K562 (cell line): ENCODE results near the gene SLC25A17. TPM values are rescaled to one million over a fixed set of nuclear protein-coding genes. Genes with fewer than 3 reads are reported as not detected.

Source experiments
- ATAC-seq: fragments of 200-7000 bp; cut with Tn5 transposase; 3 replicates; pipeline ENCODE4 v1.9.1; 2020; ENCODE audit warnings: moderate library complexity
- BruUV-seq: library from RNA; stranded (reverse); fragments of 400-500 nt; replicated peaks from 2 replicates; lab custom pipeline; 2021; lab: Mats Ljungman, UMichigan
- CTCF ChIA-PET: fragments of 300-600 bp; formaldehyde crosslinking; extraction: SDS; loops from one replicate; lab custom pipeline; 2021; ENCODE audit warnings: low intra/inter-chr PET ratio; lab: Yijun Ruan, JAX
- POLR2A ChIA-PET: fragments of 300-600, 350-650 bp; sonication (Branson Sonifier 250); formaldehyde crosslinking; extraction: SDS; loops from one replicate; lab custom pipeline; 2021; ENCODE audit warnings: antibody characterized with exemption, inconsistent platforms; lab: Yijun Ruan, JAX
- DNase-seq, 4 experiments: peaks; one replicate each; pipeline versions ENCODE4 v3.0.0 to v3.0.0-alpha.2; 2011 to 2018; ENCODE audit warnings: low spot score in 3 of 4, mixed read lengths in 3 of 4; ENCODE audit errors: extremely low read depth in 1 of 4
- FAIRE-seq: peaks from 2 replicates; lab custom pipeline; 2011; peaks lifted over from hg19 to GRCh38; lab: Jason Lieb, UNC
- H2AFZ ChIP-seq: 2 replicates; pipeline ENCODE4 v1.6.0; 2011; ENCODE audit warnings: low read depth, low read length, control low read depth, inconsistent platforms
- H3K27ac ChIP-seq: fragments of 200-600 bp; 3 replicates; pipeline ENCODE4 v1.8.0; 2011; ENCODE audit warnings: low read depth, mild to moderate bottlenecking, control low read depth, inconsistent platforms, low read length, moderate library complexity, mixed read lengths; ENCODE audit errors: extremely low read depth
- H3K27me3 ChIP-seq, 2 experiments: fragments of 300-600 bp in 1 of 2; 2 replicates in 1 of 2; 3 replicates in 1 of 2; pipeline versions ENCODE4 v1.6.0 to v1.8.0; 2011; ENCODE audit warnings: inconsistent platforms in 2 of 2, low read length in 2 of 2, mild to moderate bottlenecking in 1 of 2, mixed read lengths in 1 of 2, moderate library complexity in 1 of 2; ENCODE audit not compliant: control insufficient read depth in 2 of 2, insufficient read depth in 2 of 2
- H3K36me3 ChIP-seq: fragments of 300-600 bp; 3 replicates; pipeline ENCODE4 v1.8.0; 2011; ENCODE audit warnings: mild to moderate bottlenecking, low read length, inconsistent platforms; ENCODE audit not compliant: control insufficient read depth, insufficient read depth
- H3K4me1 ChIP-seq, 2 experiments: fragments of 200-600 bp in 1 of 2; replicated peaks in 1 of 2; 2 replicates in 1 of 2; 3 replicates in 1 of 2; pipeline versions ENCODE4 v1.5.1 to v1.8.0; 2011; ENCODE audit warnings: inconsistent platforms in 2 of 2, low read length in 2 of 2, mild to moderate bottlenecking in 1 of 2, mixed read lengths in 1 of 2, moderate library complexity in 1 of 2; ENCODE audit not compliant: control insufficient read depth in 2 of 2, insufficient read depth in 2 of 2
- H3K4me2 ChIP-seq: 2 replicates; pipeline ENCODE4 v1.6.1; 2011; ENCODE audit warnings: low read length, control low read depth, inconsistent platforms, mixed read lengths; ENCODE audit not compliant: insufficient read depth
- H3K4me3 ChIP-seq: fragments of 200-600 bp; sonication (generic), shearing (Covaris generic); 2 replicates; pipeline ENCODE4 v1.5.1; 2016; ENCODE audit warnings: control low read depth, inconsistent platforms
- H3K79me2 ChIP-seq: fragments of 200-600 bp; 3 replicates; pipeline ENCODE4 v1.8.0; 2011; ENCODE audit warnings: low read length, inconsistent platforms; ENCODE audit not compliant: control insufficient read depth, insufficient read depth
- H3K9ac ChIP-seq, 2 experiments: 2 replicates each; pipeline versions ENCODE4 v1.6.0 to v1.6.1; 2011; ENCODE audit warnings: low read depth in 2 of 2, low read length in 2 of 2, control low read depth in 1 of 2, inconsistent platforms in 1 of 2, mild to moderate bottlenecking in 1 of 2, mixed read lengths in 1 of 2; ENCODE audit not compliant: insufficient read depth in 1 of 2
- H3K9me1 ChIP-seq: one replicate; pipeline ENCODE4 v1.6.0; 2011; ENCODE audit warnings: inconsistent platforms, mild to moderate bottlenecking, low read length, moderate library complexity; ENCODE audit not compliant: control insufficient read depth, insufficient read depth
- H3K9me3 ChIP-seq: replicated peaks from 2 replicates; pipeline ENCODE4 v1.5.1; 2011; ENCODE audit warnings: low read depth, low read length, inconsistent platforms; ENCODE audit not compliant: control insufficient read depth, insufficient read depth
- H4K20me1 ChIP-seq: replicated peaks from 2 replicates; pipeline ENCODE4 v1.6.1; 2011; ENCODE audit warnings: low read length, inconsistent platforms, mixed read lengths; ENCODE audit not compliant: control insufficient read depth, insufficient read depth
- ADNP ChIP-seq: fragments of 200-800 bp; sonication (Bioruptor generic); IDR thresholded peaks from 2 replicates; pipeline ENCODE4 v1.6.1; 2016; ENCODE audit warnings: missing genetic modification characterization, missing compliant biosample characterization
- AFF1 ChIP-seq, 2 experiments: fragments of 450-650 bp; IDR thresholded peaks; 2 replicates each; pipeline ENCODE4 v1.6.1; 2018; ENCODE audit warnings: mild to moderate bottlenecking in 2 of 2, low read depth in 1 of 2; ENCODE audit not compliant: partially characterized antibody in 2 of 2
- CBFA2T2 ChIP-seq: fragments of 450-650 bp; conservative IDR thresholded peaks from 2 replicates; pipeline ENCODE4 v1.6.1; 2017; ENCODE audit warnings: mild to moderate bottlenecking
- EP400 ChIP-seq: fragments of 450-650 bp; IDR thresholded peaks from 2 replicates; pipeline ENCODE4 v1.6.1; 2017; ENCODE audit warnings: antibody characterized with exemption, mild to moderate bottlenecking, moderate library complexity
- HDAC6 ChIP-seq: IDR thresholded peaks from 2 replicates; pipeline ENCODE4 v1.6.1; 2012; ENCODE audit warnings: low read depth, mild to moderate bottlenecking, control low read depth, inconsistent platforms, low read length, moderate library complexity
- MTF1 ChIP-seq: fragments of 250-450 bp; sonication (Bioruptor Pico); IDR thresholded peaks from 2 replicates; pipeline ENCODE4 v1.9.0; 2021; ENCODE audit warnings: moderate library complexity, mild to moderate bottlenecking, inconsistent platforms, borderline replicate concordance
- NONO ChIP-seq, 2 experiments: fragments of 200-400 bp in 1 of 2; fragments of 450-650 bp in 1 of 2; formaldehyde crosslinking in 1 of 2; IDR thresholded peaks; 2 replicates each; pipeline ENCODE4 v1.6.1; 2017; ENCODE audit warnings: low read depth in 2 of 2, mild to moderate bottlenecking in 2 of 2, moderate library complexity in 2 of 2, low read length in 1 of 2
- PTBP1 ChIP-seq: fragments of 200-400 bp; formaldehyde crosslinking; IDR thresholded peaks from 2 replicates; pipeline ENCODE4 v1.6.1; 2017; ENCODE audit warnings: low read depth, low read length
- SMARCA4 ChIP-seq: fragments of 450-650 bp; IDR thresholded peaks from 2 replicates; pipeline ENCODE4 v1.6.1; 2016
- SNIP1 ChIP-seq: fragments of 450-650 bp; IDR thresholded peaks from 2 replicates; pipeline ENCODE4 v1.7.1; 2017; ENCODE audit warnings: low read depth, mild to moderate bottlenecking
- SRF ChIP-seq, 2 experiments: fragments of 250-450, 450-650 bp in 1 of 2; sonication (Bioruptor Pico) in 1 of 2; sonication (generic) in 1 of 2; formaldehyde crosslinking; IDR thresholded peaks; 2 replicates each; pipeline versions ENCODE4 v1.5.0 to v1.5.1; 2020 to 2022; ENCODE audit warnings: mild to moderate bottlenecking in 1 of 2, missing genetic modification reagents in 1 of 2
- SRSF9 ChIP-seq: fragments of 200-400 bp; formaldehyde crosslinking; IDR thresholded peaks from 2 replicates; pipeline ENCODE4 v1.6.1; 2017; ENCODE audit warnings: low read depth, low read length, borderline replicate concordance
- TFAP4 ChIP-seq: sonication (generic); formaldehyde crosslinking; IDR thresholded peaks from 2 replicates; pipeline ENCODE4 v1.8.0; 2022; ENCODE audit warnings: missing genetic modification reagents, mild to moderate bottlenecking, moderate library complexity, borderline replicate concordance
- YBX1 ChIP-seq: fragments of 450-650 bp; IDR thresholded peaks from 2 replicates; pipeline ENCODE4 v1.7.1; 2016; ENCODE audit warnings: mild to moderate bottlenecking
- YY1 ChIP-seq, 3 experiments: IDR thresholded peaks; 2 replicates each; pipeline ENCODE4 v1.6.1; 2011; ENCODE audit warnings: low read length in 2 of 3, mild to moderate bottlenecking in 2 of 3, moderate library complexity in 2 of 3, borderline replicate concordance in 1 of 3, control low read depth in 1 of 3, low read depth in 1 of 3; ENCODE audit not compliant: insufficient read depth in 3 of 3, insufficient replicate concordance in 2 of 3, control insufficient read depth in 1 of 3, insufficient read length in 1 of 3; ENCODE audit errors: extremely low read depth in 1 of 3
- ZNF140 ChIP-seq: fragments of 250-450 bp; sonication (Bioruptor Pico); IDR thresholded peaks from 2 replicates; pipeline ENCODE4 v1.8.0; 2021; ENCODE audit warnings: moderate library complexity, mild to moderate bottlenecking, inconsistent platforms
- ZNF184 ChIP-seq: sonication (generic); formaldehyde crosslinking; IDR thresholded peaks from 2 replicates; pipeline ENCODE4 v1.5.0; 2020; ENCODE audit warnings: missing genetic modification reagents
- in situ Hi-C: fragments of 300-500 bp; cut with MboI; formaldehyde crosslinking; loops from 4 replicates; pipeline ENCODE4 v1.15.0; 2018; ENCODE audit warnings: inconsistent platforms, mixed read lengths
- intact Hi-C: fragments of 100-400 bp; cut with micrococcal nuclease; formaldehyde crosslinking; loops from 2 replicates; pipeline ENCODE4 v1.14.2; 2022
- polyA plus RNA-seq, 8 experiments: library from polyadenylated mRNA; depleted of rRNA in 4 of 8; stranded (reverse) in 5 of 8; unstranded in 3 of 8; fragments of >200 nt; fragmentation: Nextera tagmentation in 2 of 8; fragmentation: Illumina TruSeq in 1 of 8; extraction: Ambion mirVana in 2 of 8; extraction: Trizol in 1 of 8; gene quantifications; 2 replicates each; pipeline versions ENCODE4 v1.2.1 to v1.2.3, GENCODE V29; 2011 to 2014; ENCODE audit warnings: inconsistent platforms in 1 of 8, missing spikeins in 1 of 8
- total RNA-seq, 7 experiments: library from RNA; depleted of rRNA in 6 of 7; stranded (reverse); fragments of >200 nt in 6 of 7; fragmentation: Illumina TruSeq in 2 of 7; extraction: Trizol in 2 of 7; gene quantifications; 2 replicates each; pipeline versions ENCODE4 v1.2.1 to v1.2.3, GENCODE V29; 2011 to 2021; ENCODE audit warnings: low replicate concordance in 1 of 7

Gene SLC25A17
- total and polyA plus RNA-seq, 9 of the 15 experiments (the other 6 are each of a cell fraction or from before 2014, with no cell fraction given): 32.6 to 136 (median 56.2) TPM

- TF ChIP-seq NONO (IDR thresholded peaks at IDR 0.05; ENCODE audit: low read depth in 2 of 2, low read length in 1 of 2): no peak
- TF ChIP-seq YY1 (IDR thresholded peaks at IDR 0.05; ENCODE audit: borderline replicate concordance in 1 of 3, control insufficient read depth in 1 of 3, extremely low read depth in 1 of 3, insufficient read depth in 3 of 3, insufficient read length in 1 of 3, insufficient replicate concordance in 2 of 3, low read depth in 1 of 3, low read length in 2 of 3): peak in 1 of 3 experiments; percentile 43
Measured at GRCh38 chr22:40817737-40818136, 1.4 kb downstream of the SLC25A17 start (continued).

- Histone ChIP-seq H3K27ac (peak overlapping the region; percentile 72), H3K4me3 (no peak overlapping the region), H3K4me2 (peak overlapping the region; percentile 52), H3K9me1 (no peaks in the 10 kb centered on the region), H3K9ac (peak overlapping the region in 1 of 2 experiments; percentile 44; a peak in 2 of 4 replicates), H3K36me3 (peaks cover 38% of the 10 kb centered on the region), H2AFZ (no peak overlapping the region), H4K20me1 (no peaks in the 10 kb centered on the region), H3K79me2 (peaks cover 95% of the 10 kb centered on the region), H3K27me3 (no peaks in the 10 kb centered on the region), H3K4me1 (peaks cover 17 to 25% of the 10 kb centered on the region in 2 experiments; a peak in 4 of 5 replicates), H3K9me3 (no peaks in the 10 kb centered on the region)
- CTCF ChIA-PET: no interaction called here
- POLR2A ChIA-PET: interaction anchor here (0.6 kb wide), 1 partner anchor 253 kb away, joined by 3 read pairs; no protein-coding TSS in a partner anchor
- ATAC-seq (peak; percentile 48), FAIRE-seq (peak; percentile 86), DNase-seq (peak; percentile 50 to 89 (median 62))
- no TSS peak for BruUV-seq
- intact Hi-C loops (no loop called here), in situ Hi-C loops (no loop called here)
- TF ChIP-seq HDAC6 (no peak), EP400 (peak; percentile 43), YBX1 (no peak), CBFA2T2 (peak; percentile 97), SMARCA4 (peak; percentile 99), SNIP1 (no peak), ZNF140 (CRISPR knock-in tag) (peak; percentile 99), ADNP (tag) (peak; percentile 92), MTF1 (peak; percentile 99), PTBP1 (no peak), AFF1 (IDR thresholded peaks at IDR 0.05; ENCODE audit: low read depth in 1 of 2, partially characterized antibody in 2 of 2) (peak; percentile 64 to 82), ZNF184 (CRISPR knock-in tag) (no peak), TFAP4 (CRISPR knock-in tag) (no peak), SRF (CRISPR knock-in tag; IDR thresholded peaks at IDR 0.05) (peak; percentile 62 to 88; a peak in 3 of 4 replicates), SRSF9 (no peak)
Measured at GRCh38 chr22:40813912-40814315, 5.2 kb downstream of the SLC25A17 start.
